Testis (tissue), 3 donors: ENCODE measurements around the gene EPHB1. TPM values are rescaled to one million over a fixed set of nuclear protein-coding genes. Genes with fewer than 3 reads are reported as not detected.

Source experiments
- DNase-seq: peaks from one replicate; pipeline ENCODE4 v3.0.0-alpha.2; 2019
- H3K27ac ChIP-seq, 2 donors: fragments of 200-600 bp; sonication (generic); one replicate each; pipeline ENCODE4 v1.5.1; 2019
- H3K27me3 ChIP-seq: fragments of 200-600 bp; sonication (generic); one replicate; pipeline ENCODE4 v1.5.1; 2019
- H3K36me3 ChIP-seq: fragments of 200-600 bp; sonication (generic); one replicate; pipeline ENCODE4 v1.5.1; 2017; ENCODE audit warnings: low read depth; ENCODE audit errors: missing control alignments
- H3K4me1 ChIP-seq: fragments of 200-600 bp; sonication (generic); one replicate; pipeline ENCODE4 v1.5.1; 2019
- H3K4me3 ChIP-seq, 2 donors: fragments of 200-600 bp; sonication (generic); one replicate each; pipeline ENCODE4 v1.5.1; 2017 to 2019
- H3K9me3 ChIP-seq: fragments of 200-600 bp; sonication (generic); one replicate; pipeline ENCODE4 v1.5.1; 2017
- CTCF ChIP-seq, 3 experiments: fragments of 450-650 bp in 2 of 3; fragments of 200-600 bp in 1 of 3; sonication (generic) in 1 of 3; IDR thresholded peaks; one replicate each; pipeline ENCODE4 v1.5.1; 2016 to 2019; ENCODE audit warnings: antibody characterized with exemption in 3 of 3, mild to moderate bottlenecking in 2 of 3, moderate library complexity in 1 of 3
- POLR2A ChIP-seq: fragments of 450-650 bp; IDR thresholded peaks from one replicate; pipeline ENCODE4 v1.6.1; 2017; ENCODE audit warnings: antibody characterized with exemption, mild to moderate bottlenecking, moderate library complexity
- WGBS, 2 donors: methylation state at CpG; one replicate each; pipeline ENCODE4 v1.1.5; 2018; 5-methylcytosine and 5-hydroxymethylcytosine counted together
- intact Hi-C: fragments of 100-400 bp; cut with DNase I; formaldehyde crosslinking; loops from one replicate; pipeline ENCODE4 v1.15.1; 2023; ENCODE audit warnings: low total_unique reads
- polyA plus RNA-seq: library from polyadenylated mRNA; stranded (reverse); fragments of 350-450 nt; fragmentation: Illumina TruSeq; extraction: RNeasy Lipid Tissue Mini Kit (QIAGEN cat#74804); gene quantifications from one replicate; pipeline ENCODE4 v1.2.3, GENCODE V29; 2014; ENCODE audit warnings: low read depth, low replicate concordance; ENCODE audit not compliant: insufficient read depth
- total RNA-seq, 2 donors: library from RNA; depleted of rRNA; stranded (reverse); fragments of >200 nt; gene quantifications; one replicate each; pipeline ENCODE4 v1.2.3, GENCODE V29; 2016

EPHB1 gene
- total and polyA plus RNA-seq, 3 donors from 2014 or later, result 20.8 to 37.1 (median 31.3) TPM

GRCh38 chr3:134755821-134756220, 39.2 kb upstream of the EPHB1 start:
- no peak overlapping the region for H3K27ac ChIP-seq

GRCh38 chr3:134757549-134758069, 37.5 kb upstream of the EPHB1 start:
- TF ChIP-seq POLR2A, result no peak
- TF ChIP-seq CTCF (IDR thresholded peaks at IDR 0.05), result no peak
- H3K9me3 ChIP-seq, result no peaks in the 10 kb centered on the region
- WGBS, 2 donors, result 79 to 83% methylated on average over 3 of the region's 3 CpGs
- intact Hi-C loops, result no loop called here
- H3K4me1 ChIP-seq, result peaks cover 4% of the 10 kb centered on the region
- no peaks in the 10 kb centered on the region for H3K27me3 ChIP-seq
- no peak overlapping the region for H3K4me3 ChIP-seq
- DNase-seq, result no peak
- H3K36me3 ChIP-seq, result no peaks in the 10 kb centered on the region
- no peak overlapping the region for H3K27ac ChIP-seq

More at GRCh38 chr3:134755821-134756220, 39.2 kb upstream of the EPHB1 start:
- Histone ChIP-seq H3K27me3 (no peaks in the 10 kb centered on the region), H3K36me3 (no peaks in the 10 kb centered on the region), H3K4me3 (no peak overlapping the region), H3K9me3 (no peaks in the 10 kb centered on the region), H3K4me1 (peaks cover 4% of the 10 kb centered on the region)
- intact Hi-C loops, result no loop called here
- TF ChIP-seq POLR2A (no peak), CTCF (IDR thresholded peaks at IDR 0.05) (no peak)
- WGBS, 2 donors, result 74 to 97% methylated on average over 2 of the region's 2 CpGs
- no peak for DNase-seq

- no peaks in the 10 kb centered on the region for H3K9me3 ChIP-seq
- DNase-seq, result peak; percentile 37
- no peaks in the 10 kb centered on the region for H3K27me3 ChIP-seq
- no peak for TF ChIP-seq CTCF (IDR thresholded peaks at IDR 0.05)
- no peak for TF ChIP-seq POLR2A
- H3K4me3 ChIP-seq, result no peak overlapping the region
- peaks cover 4% of the 10 kb centered on the region for H3K4me1 ChIP-seq
- H3K36me3 ChIP-seq, result no peaks in the 10 kb centered on the region
- 35 to 40% methylated on average over 8 of the region's 8 CpGs for WGBS, 2 donors
- H3K27ac ChIP-seq, result no peak overlapping the region
- intact Hi-C loops, result no loop called here
These were observed 33.8 kb upstream of the EPHB1 start for GRCh38 chr3:134761213-134761612.

GRCh38 chr3:134762016-134762415, 33.0 kb upstream of the EPHB1 start:
- no peak for DNase-seq
- peaks cover 4% of the 10 kb centered on the region for H3K4me1 ChIP-seq
- WGBS, 2 donors, result 85 to 100% methylated on average over 4 of the region's 4 CpGs

More at GRCh38 chr3:134762016-134762415, 33.0 kb upstream of the EPHB1 start:
- intact Hi-C loops, result no loop called here
- H3K36me3 ChIP-seq, result no peaks in the 10 kb centered on the region
- H3K9me3 ChIP-seq, result no peaks in the 10 kb centered on the region
- no peak overlapping the region for H3K4me3 ChIP-seq
- no peaks in the 10 kb centered on the region for H3K27me3 ChIP-seq
- TF ChIP-seq CTCF (IDR thresholded peaks at IDR 0.05) (no peak), POLR2A (no peak)
- H3K27ac ChIP-seq, result no peak overlapping the region
